IPS-20b (cell line): ENCODE results near the gene FER1L5.

ENCODE experiments used
- H3K27ac ChIP-seq: one replicate; pipeline ENCODE4 v1.5.1; 2013; ENCODE audit warnings: low read length
- H3K27me3 ChIP-seq: 2 replicates; pipeline ENCODE4 v1.6.1; 2013; ENCODE audit warnings: mild to moderate bottlenecking, low read length, inconsistent platforms; ENCODE audit not compliant: insufficient read depth
- H3K36me3 ChIP-seq: 2 replicates; pipeline ENCODE4 v1.6.1; 2013; ENCODE audit warnings: low read depth, mild to moderate bottlenecking, inconsistent platforms, low read length, moderate library complexity; ENCODE audit not compliant: insufficient read depth
- H3K4me1 ChIP-seq: 2 replicates; pipeline ENCODE4 v1.6.1; 2013; ENCODE audit warnings: mild to moderate bottlenecking, control low read depth, inconsistent platforms, low read length, moderate library complexity; ENCODE audit not compliant: insufficient read depth
- H3K4me3 ChIP-seq: 2 replicates; pipeline ENCODE4 v1.5.1; 2013; ENCODE audit warnings: mild to moderate bottlenecking, low read length, inconsistent platforms
- H3K9ac ChIP-seq: 2 replicates; pipeline ENCODE4 v1.6.1; 2013; ENCODE audit warnings: low read depth, mild to moderate bottlenecking, inconsistent platforms, low read length, moderate library complexity
- H3K9me3 ChIP-seq: 2 replicates; pipeline ENCODE4 v1.6.1; 2013; ENCODE audit warnings: mild to moderate bottlenecking, low read depth, low read length, inconsistent platforms; ENCODE audit not compliant: insufficient read depth

Gene FER1L5

GRCh38 chr2:96694279-96694678 is 51.7 kb downstream of the FER1L5 start:
- no peak overlapping the region for H3K27ac ChIP-seq
- H3K4me1 ChIP-seq: no peaks in the 10 kb centered on the region
- H3K27me3 ChIP-seq: no peaks in the 10 kb centered on the region
- H3K9ac ChIP-seq: no peak overlapping the region
- no peaks in the 10 kb centered on the region for H3K36me3 ChIP-seq
- H3K4me3 ChIP-seq: no peak overlapping the region
- H3K9me3 ChIP-seq: no peaks in the 10 kb centered on the region

DNA sequence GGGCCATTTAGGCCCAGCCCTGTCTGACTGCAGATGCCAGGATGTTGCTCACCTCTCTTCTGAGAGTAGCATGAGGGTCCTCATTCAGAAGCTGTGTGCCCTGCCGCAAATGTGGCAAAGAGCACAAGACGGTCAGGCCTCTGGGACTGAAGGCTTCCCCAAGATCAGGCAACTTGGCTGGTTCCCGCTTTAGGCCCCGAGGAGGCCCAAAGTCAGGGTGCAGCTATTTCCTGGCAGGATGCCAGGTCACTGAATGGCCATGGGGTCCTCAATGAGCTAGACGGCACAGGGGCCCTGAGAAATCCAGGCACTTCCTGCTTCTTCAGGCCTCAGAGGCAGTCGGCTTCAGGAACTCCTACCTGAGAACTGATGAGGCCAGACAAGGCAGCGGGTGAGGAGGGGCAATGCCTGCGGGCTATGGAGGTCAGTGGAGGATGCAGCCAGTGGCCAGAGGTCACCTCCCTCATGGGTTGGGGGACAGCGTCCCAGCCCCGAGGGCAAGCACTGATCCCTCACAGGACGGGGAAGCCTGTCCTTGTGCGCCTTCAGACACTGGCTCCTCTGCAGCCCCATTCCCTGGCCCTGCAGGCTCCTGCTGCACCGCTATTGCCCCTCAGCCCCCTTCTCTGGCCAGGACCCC is 52.4 kb downstream of the FER1L5 start:
- Histone ChIP-seq H3K27ac (no peak overlapping the region), H3K36me3 (no peaks in the 10 kb centered on the region), H3K4me1 (no peaks in the 10 kb centered on the region), H3K4me3 (no peak overlapping the region), H3K9ac (no peak overlapping the region), H3K27me3 (no peaks in the 10 kb centered on the region), H3K9me3 (no peaks in the 10 kb centered on the region)

DNA sequence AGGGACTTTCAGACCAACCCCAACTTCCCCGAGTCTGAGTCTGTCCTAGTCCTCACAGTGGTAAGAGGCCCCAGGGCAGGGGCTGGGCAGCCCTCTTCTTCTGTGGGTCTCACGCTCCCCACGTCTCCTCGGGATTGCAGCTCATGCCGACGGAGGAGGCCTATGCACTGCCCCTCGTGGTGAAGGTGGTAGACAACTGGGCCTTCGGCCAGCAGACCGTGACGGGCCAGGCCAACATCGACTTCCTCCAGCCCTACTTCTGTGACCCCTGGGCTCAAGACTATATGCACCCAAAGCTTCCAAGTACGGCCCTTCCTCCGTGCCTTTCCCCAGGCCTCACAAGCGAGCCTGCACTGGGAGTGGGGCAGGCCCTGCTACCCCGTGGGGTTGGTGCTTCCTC is 53.0 kb downstream of the FER1L5 start:
- H3K9ac ChIP-seq: no peak overlapping the region
- H3K36me3 ChIP-seq: no peaks in the 10 kb centered on the region
- H3K27ac ChIP-seq: no peak overlapping the region
- no peaks in the 10 kb centered on the region for H3K27me3 ChIP-seq
- H3K4me1 ChIP-seq: no peaks in the 10 kb centered on the region
- no peak overlapping the region for H3K4me3 ChIP-seq
- H3K9me3 ChIP-seq: no peaks in the 10 kb centered on the region

GRCh38 chr2:96697476-96697875 is 54.9 kb downstream of the FER1L5 start:
- Histone ChIP-seq H3K36me3 (no peaks in the 10 kb centered on the region), H3K4me3 (no peak overlapping the region), H3K27ac (no peak overlapping the region), H3K4me1 (no peaks in the 10 kb centered on the region), H3K9me3 (no peaks in the 10 kb centered on the region), H3K9ac (no peak overlapping the region), H3K27me3 (no peaks in the 10 kb centered on the region)

- Histone ChIP-seq H3K27me3 (no peaks in the 10 kb centered on the region), H3K27ac (no peak overlapping the region), H3K4me1 (no peaks in the 10 kb centered on the region), H3K9ac (no peak overlapping the region), H3K36me3 (peaks cover 7% of the 10 kb centered on the region), H3K9me3 (no peaks in the 10 kb centered on the region), H3K4me3 (no peak overlapping the region)
These were observed 55.8 kb downstream of the FER1L5 start for GRCh38 chr2:96698221-96698861.

- Histone ChIP-seq H3K4me3 (no peak overlapping the region), H3K36me3 (peaks cover 10% of the 10 kb centered on the region), H3K4me1 (no peaks in the 10 kb centered on the region), H3K27ac (no peak overlapping the region), H3K9ac (no peak overlapping the region), H3K27me3 (no peaks in the 10 kb centered on the region), H3K9me3 (no peaks in the 10 kb centered on the region)
These were observed 56.5 kb downstream of the FER1L5 start for GRCh38 chr2:96699021-96699420.

- Histone ChIP-seq H3K9ac (no peak overlapping the region), H3K27me3 (no peaks in the 10 kb centered on the region), H3K36me3 (peaks cover 11% of the 10 kb centered on the region), H3K27ac (no peak overlapping the region), H3K4me1 (no peaks in the 10 kb centered on the region), H3K4me3 (no peak overlapping the region), H3K9me3 (no peaks in the 10 kb centered on the region)
These were observed 57.1 kb downstream of the FER1L5 start for GRCh38 chr2:96699621-96700020.

- Histone ChIP-seq H3K4me1 (no peaks in the 10 kb centered on the region), H3K27ac (no peak overlapping the region), H3K27me3 (no peaks in the 10 kb centered on the region), H3K9me3 (no peaks in the 10 kb centered on the region), H3K4me3 (no peak overlapping the region), H3K9ac (no peak overlapping the region), H3K36me3 (peaks cover 16% of the 10 kb centered on the region)
These were observed 57.5 kb downstream of the FER1L5 start for GRCh38 chr2:96700086-96700485.

- peaks cover 30% of the 10 kb centered on the region for H3K36me3 ChIP-seq
- H3K9ac ChIP-seq: no peak overlapping the region
- H3K27me3 ChIP-seq: no peaks in the 10 kb centered on the region
- no peak overlapping the region for H3K4me3 ChIP-seq
- H3K4me1 ChIP-seq: no peaks in the 10 kb centered on the region
- H3K9me3 ChIP-seq: no peaks in the 10 kb centered on the region
- H3K27ac ChIP-seq: no peak overlapping the region
These were observed 59.1 kb downstream of the FER1L5 start for GRCh38 chr2:96701636-96702035.

DNA sequence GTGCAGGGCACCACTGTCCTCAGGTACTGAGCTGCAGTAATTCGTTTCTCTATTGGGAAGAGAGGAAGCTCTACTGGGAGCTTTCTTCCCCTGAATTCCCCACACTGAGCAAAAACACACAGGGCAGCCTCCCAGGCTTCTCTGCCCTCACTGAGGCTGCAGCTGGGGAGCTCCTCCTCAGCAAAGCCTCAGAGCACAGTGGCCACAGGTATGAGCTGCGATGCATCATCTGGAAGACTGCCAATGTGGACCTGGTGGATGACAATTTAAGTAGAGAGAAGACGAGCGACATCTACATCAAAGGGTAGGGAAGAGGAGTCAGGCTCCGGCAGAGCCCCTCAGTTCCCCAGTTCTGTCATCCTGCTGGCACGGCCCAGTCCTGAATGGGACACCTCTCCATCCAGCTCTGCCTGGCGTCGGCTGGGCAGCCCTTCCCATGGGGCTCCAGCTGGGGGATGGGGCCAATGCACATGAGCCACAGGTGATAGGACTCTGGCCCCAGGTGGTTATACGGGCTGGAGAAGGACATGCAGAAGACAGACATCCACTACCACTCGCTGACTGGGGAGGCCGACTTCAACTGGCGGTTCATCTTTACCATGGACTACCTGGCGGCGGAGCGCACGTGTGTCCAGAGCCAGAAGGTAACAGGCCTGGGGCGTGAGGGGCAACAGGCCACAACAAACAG is 59.7 kb downstream of the FER1L5 start:
- H3K27ac ChIP-seq: no peak overlapping the region

GRCh38 chr2:96703021-96703751 is 60.6 kb downstream of the FER1L5 start:
- H3K4me1 ChIP-seq: no peaks in the 10 kb centered on the region
- H3K27me3 ChIP-seq: no peaks in the 10 kb centered on the region
- H3K9ac ChIP-seq: no peak overlapping the region
- no peaks in the 10 kb centered on the region for H3K9me3 ChIP-seq
- H3K4me3 ChIP-seq: no peak overlapping the region
- no peak overlapping the region for H3K27ac ChIP-seq
- H3K36me3 ChIP-seq: peaks cover 46% of the 10 kb centered on the region

More for the DNA sequence above, 59.7 kb downstream of the FER1L5 start:
- Histone ChIP-seq H3K9ac (no peak overlapping the region), H3K4me3 (no peak overlapping the region), H3K9me3 (no peaks in the 10 kb centered on the region), H3K36me3 (peaks cover 36% of the 10 kb centered on the region), H3K27me3 (no peaks in the 10 kb centered on the region), H3K4me1 (no peaks in the 10 kb centered on the region)
